ENCODE data around the gene CATSPERZ.
A peak's percentile ranks its signal among the peaks of the same experiment; 100 is the strongest.

CATSPERZ gene

DNA sequence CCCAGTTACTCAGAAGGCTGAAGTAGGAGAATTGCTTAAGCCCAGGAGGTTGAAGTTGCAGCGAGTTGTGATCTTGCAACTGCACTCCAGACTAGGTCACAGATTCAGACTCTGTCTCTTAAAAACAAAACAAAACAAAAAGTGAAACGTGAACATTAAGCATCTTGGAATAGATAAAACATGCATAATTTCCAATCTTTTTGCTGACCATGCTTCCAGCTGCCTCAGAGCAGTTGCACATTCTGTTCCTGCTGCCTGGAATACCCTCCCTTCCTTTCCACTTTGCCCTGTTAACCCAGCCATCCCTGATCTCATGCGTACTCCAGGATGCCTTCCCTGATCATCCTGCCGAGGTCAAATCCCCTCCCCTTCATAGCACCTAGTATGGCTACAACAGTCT lies 39.1 kb downstream of the CATSPERZ start:
- DNase-seq (no peak), ATAC-seq (replicated peaks) (no peak)
- peaks cover 41 to 70% of the 10 kb centered on the region in 2 donors for H3K4me1 Mint-ChIP-seq
- peak overlapping the region; percentile 93 to 99 for H3K4me3 Mint-ChIP-seq
- H3K9me3 Mint-ChIP-seq: no peaks in the 10 kb centered on the region
- no peaks in the 10 kb centered on the region for H3K27me3 Mint-ChIP-seq
- H3K27ac Mint-ChIP-seq: peak overlapping the region; percentile 97
- peaks cover 35 to 40% of the 10 kb centered on the region in 2 donors for H3K36me3 Mint-ChIP-seq

DNA sequence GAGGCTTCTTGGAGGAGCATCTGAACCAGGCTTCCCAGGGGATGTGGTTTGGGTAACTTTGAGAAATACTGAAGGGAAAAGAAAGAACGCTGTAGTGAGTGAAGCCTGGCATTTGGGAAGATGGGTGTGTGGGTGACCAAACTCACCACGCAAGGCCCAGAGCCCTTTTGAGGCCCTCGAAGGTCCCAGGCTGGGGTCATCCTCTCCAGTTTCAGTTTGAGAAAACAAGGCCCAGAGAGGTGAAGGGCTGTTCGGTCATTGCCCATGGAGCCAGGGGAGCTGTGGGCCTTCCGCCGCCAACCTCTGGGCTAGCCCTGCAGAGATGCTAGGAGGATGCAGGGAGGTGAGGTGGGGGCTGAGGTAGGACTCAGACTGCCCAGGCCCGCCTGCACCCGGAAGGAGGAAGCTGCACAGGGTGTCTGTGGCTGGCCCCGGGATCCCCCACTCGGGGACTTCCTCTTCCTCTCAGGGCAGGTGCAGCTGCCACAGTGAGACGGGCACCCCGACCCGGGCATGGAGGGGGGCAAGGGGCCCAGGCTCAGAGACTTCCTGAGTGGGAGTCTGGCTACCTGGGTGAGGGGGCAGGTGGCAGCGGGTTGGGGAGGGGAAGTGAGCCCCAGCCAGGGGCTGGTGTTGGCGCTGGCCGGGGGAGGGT lies 39.7 kb downstream of the CATSPERZ start, which contains the start of gene CCDC88B:
Gene CCDC88B, plus strand, starts transcription at position 451 of the 655 bp plus-strand sequence. Its CDS starts 63 bp downstream, at position 514.
- Mint-ChIP-seq H3K36me3 (peaks cover 37 to 44% of the 10 kb centered on the region in 2 donors), H3K4me3 (peak within 1 kb of the TSS; percentile 93 to 99), H3K27me3 (no peaks in the 10 kb centered on the region), H3K27ac (peak within 1 kb of the TSS; percentile 97), H3K4me1 (peaks cover 39 to 73% of the 10 kb centered on the region in 2 donors), H3K9me3 (no peaks in the 10 kb centered on the region)
- DNase-seq: peak; percentile 88
- ATAC-seq (replicated peaks): peak; percentile 84 to 86

DNA sequence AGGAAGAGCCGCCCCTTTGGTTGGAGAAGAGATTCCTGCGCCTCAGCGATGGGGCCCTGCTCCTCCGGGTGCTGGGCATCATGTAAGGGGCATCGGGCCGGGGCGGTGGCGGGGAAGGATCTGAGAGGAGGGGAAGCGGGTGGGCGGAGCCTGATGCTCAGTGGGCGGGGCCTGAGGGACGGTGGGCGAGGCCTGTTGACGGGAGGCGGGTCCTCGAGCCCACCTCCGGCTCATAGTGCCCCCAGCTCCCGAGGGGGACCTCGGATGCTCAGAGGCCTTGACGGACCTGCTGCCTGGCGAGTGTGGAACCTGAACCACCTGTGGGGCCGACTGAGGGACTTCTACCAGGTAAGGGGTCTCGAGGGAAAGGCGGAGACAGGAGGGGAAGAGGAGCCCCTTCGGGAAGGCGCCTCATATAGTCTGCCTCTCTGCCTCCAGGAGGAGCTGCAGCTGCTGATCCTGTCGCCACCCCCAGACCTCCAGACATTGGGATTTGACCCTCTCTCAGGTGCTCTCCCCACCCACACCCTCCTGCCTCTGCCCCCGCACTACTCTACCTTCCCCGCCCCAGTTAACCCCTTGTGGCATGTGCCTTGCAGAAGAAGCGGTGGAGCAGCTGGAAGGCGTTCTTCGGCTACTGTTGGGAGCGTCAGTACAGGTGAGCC lies 40.6 kb downstream of the CATSPERZ start:
- H3K9me3 Mint-ChIP-seq: no peaks in the 10 kb centered on the region

DNA sequence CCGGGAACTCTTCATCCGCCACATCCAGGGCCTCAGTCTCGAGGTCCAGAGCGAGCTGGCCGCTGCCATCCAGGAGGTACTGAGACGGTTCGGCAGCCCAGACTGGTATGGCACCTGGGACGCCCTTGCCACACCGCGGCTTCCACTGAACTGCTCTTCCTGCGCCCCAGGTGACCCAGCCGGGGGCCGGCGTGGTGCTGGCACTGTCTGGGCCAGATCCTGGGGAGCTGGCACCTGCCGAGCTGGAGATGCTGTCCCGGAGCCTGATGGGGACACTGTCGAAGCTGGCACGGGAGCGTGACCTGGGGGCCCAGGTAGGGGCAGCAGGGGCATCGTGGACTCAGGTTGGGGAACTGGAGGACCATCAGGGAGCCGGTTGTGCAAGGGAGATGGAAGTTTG lies 41.3 kb downstream of the CATSPERZ start:
- Mint-ChIP-seq H3K4me3 (peak overlapping the region; percentile 93 to 99), H3K36me3 (peaks cover 49 to 53% of the 10 kb centered on the region in 2 donors), H3K27ac (peak overlapping the region; percentile 9), H3K27me3 (no peaks in the 10 kb centered on the region), H3K4me1 (peaks cover 39 to 72% of the 10 kb centered on the region in 2 donors), H3K9me3 (no peaks in the 10 kb centered on the region)
- DNase-seq (no peak), ATAC-seq (replicated peaks) (no peak)

More for the DNA sequence above, 40.6 kb downstream of the CATSPERZ start:
- Mint-ChIP-seq H3K36me3 (peaks cover 44 to 50% of the 10 kb centered on the region in 2 donors), H3K4me3 (peak overlapping the region; percentile 93 to 99), H3K27me3 (no peaks in the 10 kb centered on the region), H3K27ac (peak overlapping the region; percentile 97), H3K4me1 (peaks cover 37 to 73% of the 10 kb centered on the region in 2 donors)
- ATAC-seq (replicated peaks) (peak; percentile 61 to 65), DNase-seq (peak; percentile 74)

DNA sequence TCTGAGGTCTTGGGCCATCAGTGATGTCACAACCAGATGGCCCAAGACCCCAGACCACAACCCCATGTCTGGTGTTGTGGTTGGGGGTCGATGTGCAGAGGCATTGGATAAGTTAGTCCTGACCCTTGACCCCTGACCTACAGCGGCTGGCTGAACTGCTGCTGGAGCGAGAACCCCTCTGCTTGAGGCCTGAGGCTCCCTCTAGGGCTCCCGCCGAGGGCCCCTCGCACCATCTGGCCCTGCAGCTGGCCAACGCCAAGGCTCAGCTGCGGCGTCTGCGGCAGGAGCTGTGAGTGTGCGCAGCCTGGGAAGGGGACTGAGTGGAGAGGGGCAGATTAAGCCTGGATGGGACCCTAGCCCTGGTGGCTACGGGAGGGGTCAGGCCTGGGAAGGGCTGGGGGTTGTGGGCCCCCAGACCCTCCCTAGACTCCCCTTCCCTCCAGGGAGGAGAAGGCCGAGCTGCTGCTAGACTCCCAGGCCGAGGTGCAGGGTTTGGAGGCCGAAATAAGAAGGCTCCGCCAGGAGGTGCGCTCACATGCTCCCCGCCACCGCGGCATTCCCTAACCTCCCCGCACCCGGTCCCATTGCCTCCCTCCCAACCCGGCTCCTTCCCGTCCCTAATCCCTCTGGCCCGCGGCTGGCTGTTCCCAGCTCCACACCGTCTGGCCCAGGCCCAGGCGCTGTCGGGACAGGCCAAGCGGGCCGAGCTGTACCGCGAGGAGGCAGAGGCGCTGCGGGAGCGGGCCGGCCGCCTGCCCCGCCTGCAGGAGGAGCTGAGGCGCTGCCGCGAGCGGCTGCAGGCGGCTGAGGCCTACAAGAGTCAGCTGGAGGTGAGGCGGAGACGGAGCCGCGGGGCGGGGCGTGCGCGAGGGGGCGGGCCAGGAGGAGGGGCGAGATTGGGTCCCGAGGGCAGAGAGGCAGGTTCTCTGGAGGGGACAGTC lies 42.0 kb downstream of the CATSPERZ start:
- peak; percentile 81 for DNase-seq
- Mint-ChIP-seq H3K27ac (peak overlapping the region; percentile 66), H3K27me3 (no peaks in the 10 kb centered on the region), H3K4me1 (peaks cover 40 to 69% of the 10 kb centered on the region in 2 donors), H3K4me3 (peak overlapping the region; percentile 93 to 99), H3K9me3 (no peaks in the 10 kb centered on the region), H3K36me3 (peaks cover 54 to 56% of the 10 kb centered on the region in 2 donors)
- ATAC-seq (replicated peaks): peak; percentile 60 to 63

DNA sequence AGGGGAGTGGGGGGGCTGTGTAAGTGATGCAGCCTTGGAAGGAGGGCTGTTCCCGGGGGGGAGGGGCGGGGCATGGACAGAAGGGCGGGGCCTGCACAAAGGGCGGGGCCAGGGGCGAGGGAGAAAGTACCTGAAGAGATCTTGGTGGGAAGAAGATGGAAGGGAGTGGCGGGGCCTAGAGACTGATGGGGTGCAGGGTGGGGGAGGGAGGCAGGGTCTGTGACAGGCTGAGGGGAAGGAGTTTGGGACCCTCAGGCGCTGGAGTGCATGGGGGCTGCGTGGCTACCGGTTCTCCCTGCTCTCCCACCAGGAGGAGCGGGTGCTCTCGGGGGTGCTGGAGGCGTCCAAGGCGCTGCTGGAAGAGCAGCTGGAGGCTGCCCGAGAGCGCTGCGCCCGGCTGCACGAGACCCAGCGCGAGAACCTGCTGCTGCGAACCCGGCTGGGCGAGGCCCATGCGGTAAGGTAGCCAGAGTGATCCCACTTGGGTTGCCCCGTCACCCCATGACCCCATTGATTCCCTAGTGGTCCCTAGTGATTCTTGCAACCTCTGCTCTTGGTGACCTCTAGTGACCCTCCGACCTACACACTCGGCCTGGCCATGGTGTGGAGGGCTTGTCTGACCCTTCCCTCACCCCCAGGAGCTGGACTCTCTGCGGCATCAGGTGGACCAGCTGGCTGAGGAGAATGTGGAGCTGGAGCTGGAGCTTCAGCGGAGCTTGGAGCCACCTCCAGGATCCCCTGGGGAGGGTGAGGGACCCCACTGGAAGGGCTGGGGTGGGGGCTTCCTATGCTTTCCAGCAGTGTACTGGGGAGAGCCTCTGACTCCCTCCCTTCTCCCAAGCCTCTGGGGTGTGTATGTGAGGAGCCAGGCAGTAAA lies 42.9 kb downstream of the CATSPERZ start:
- H3K4me1 Mint-ChIP-seq: peaks cover 42 to 69% of the 10 kb centered on the region in 2 donors
- no peak overlapping the region for H3K27ac Mint-ChIP-seq
- no peaks in the 10 kb centered on the region for H3K27me3 Mint-ChIP-seq
- peak overlapping the region; percentile 48 to 70 for H3K4me3 Mint-ChIP-seq
- ATAC-seq (replicated peaks): no peak
- H3K9me3 Mint-ChIP-seq: no peaks in the 10 kb centered on the region
- no peak for DNase-seq
- peaks cover 54 to 59% of the 10 kb centered on the region in 2 donors for H3K36me3 Mint-ChIP-seq

DNA sequence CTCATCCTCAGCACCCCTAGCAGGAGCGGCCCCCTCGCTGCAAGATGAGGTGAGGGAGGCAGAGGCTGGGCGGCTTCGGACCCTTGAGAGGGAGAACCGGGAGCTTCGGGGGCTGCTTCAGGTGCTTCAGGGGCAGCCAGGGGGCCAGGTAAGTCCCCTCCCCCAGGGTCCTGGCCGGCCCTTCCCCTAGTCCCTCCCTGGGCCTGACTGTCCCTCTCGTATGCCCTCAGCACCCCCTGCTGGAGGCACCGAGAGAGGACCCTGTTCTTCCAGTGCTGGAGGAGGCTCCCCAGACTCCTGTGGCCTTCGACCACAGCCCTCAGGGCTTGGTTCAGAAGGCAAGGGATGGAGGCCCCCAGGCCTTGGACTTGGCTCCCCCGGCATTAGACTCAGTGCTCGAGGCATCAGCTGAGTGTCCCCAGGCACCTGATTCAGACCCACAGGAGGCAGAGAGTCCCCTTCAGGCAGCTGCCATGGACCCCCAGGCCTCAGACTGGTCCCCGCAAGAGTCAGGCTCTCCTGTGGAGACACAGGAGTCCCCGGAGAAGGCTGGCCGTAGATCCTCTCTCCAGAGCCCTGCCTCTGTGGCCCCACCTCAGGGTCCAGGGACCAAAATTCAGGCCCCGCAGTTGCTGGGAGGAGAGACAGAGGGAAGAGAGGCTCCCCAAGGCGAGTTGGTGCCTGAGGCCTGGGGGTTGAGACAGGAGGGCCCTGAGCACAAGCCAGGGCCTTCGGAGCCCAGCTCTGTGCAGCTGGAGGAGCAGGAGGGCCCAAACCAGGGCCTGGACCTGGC lies 43.8 kb downstream of the CATSPERZ start:
- H3K27me3 Mint-ChIP-seq: no peaks in the 10 kb centered on the region
- peaks cover 42 to 66% of the 10 kb centered on the region in 2 donors for H3K4me1 Mint-ChIP-seq
- H3K36me3 Mint-ChIP-seq: peaks cover 57 to 63% of the 10 kb centered on the region in 2 donors
- no peak for DNase-seq
- H3K4me3 Mint-ChIP-seq: no peak overlapping the region
- no peaks in the 10 kb centered on the region for H3K9me3 Mint-ChIP-seq
- ATAC-seq (replicated peaks): no peak
- no peak overlapping the region for H3K27ac Mint-ChIP-seq

DNA sequence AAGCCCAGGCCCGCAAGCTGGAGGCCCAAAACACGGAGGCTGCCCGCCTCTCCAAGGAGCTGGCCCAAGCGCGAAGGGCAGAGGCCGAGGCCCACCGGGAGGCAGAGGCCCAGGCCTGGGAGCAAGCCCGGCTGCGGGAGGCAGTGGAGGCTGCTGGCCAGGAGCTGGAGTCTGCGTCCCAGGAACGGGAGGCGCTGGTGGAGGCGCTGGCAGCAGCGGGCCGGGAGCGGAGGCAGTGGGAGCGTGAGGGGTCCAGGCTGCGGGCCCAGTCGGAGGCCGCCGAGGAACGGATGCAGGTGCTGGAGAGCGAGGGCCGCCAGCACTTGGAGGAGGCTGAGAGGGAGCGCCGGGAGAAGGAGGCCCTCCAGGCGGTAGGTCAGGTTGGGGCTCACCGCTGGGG lies 44.6 kb downstream of the CATSPERZ start:
- Mint-ChIP-seq H3K4me1 (peaks cover 37 to 58% of the 10 kb centered on the region in 2 donors), H3K27ac (no peak overlapping the region), H3K36me3 (peaks cover 58 to 66% of the 10 kb centered on the region in 2 donors), H3K27me3 (no peaks in the 10 kb centered on the region), H3K9me3 (no peaks in the 10 kb centered on the region), H3K4me3 (no peak overlapping the region)
- DNase-seq (no peak), ATAC-seq (replicated peaks) (no peak)

DNA sequence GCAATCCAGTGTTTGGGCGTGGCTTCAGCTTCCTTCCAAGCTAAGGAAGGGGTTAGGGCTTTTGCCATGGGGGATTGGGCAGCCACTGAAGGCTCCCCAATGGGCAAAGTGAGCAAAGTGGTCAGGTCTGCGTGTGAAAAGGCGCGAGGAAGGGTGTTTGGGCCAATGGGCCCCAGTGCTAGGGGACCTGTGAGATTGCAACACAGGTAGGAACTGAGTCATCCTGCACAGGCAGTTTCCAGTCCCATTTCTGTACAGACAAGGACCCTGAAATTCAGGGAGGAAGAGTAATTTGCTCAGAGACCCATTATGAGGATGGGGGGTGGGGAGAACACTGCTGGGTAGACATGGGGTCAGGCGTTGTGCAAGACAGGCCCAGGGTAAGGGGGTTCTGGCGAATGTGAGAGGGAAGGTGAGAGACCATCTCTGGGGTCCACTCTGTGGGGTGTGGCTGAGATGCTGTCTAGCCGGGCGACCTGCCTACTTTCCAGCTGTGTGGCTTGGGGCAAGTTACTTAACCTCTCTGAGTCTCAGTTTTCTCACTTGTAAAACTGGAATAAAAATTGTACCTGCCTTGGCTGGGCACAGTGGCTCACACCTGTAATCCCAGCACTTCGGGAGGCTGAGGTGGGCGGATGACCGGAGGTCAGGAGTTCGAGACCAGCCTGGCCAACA lies 47.2 kb downstream of the CATSPERZ start:
- H3K36me3 Mint-ChIP-seq: peaks cover 58 to 63% of the 10 kb centered on the region in 2 donors
- no peaks in the 10 kb centered on the region for H3K9me3 Mint-ChIP-seq
- DNase-seq (no peak), ATAC-seq (replicated peaks) (no peak)
- no peak overlapping the region for H3K4me3 Mint-ChIP-seq
- H3K27ac Mint-ChIP-seq: peak overlapping the region; percentile 88
- H3K27me3 Mint-ChIP-seq: no peaks in the 10 kb centered on the region
- peaks cover 22 to 48% of the 10 kb centered on the region in 2 donors for H3K4me1 Mint-ChIP-seq

DNA sequence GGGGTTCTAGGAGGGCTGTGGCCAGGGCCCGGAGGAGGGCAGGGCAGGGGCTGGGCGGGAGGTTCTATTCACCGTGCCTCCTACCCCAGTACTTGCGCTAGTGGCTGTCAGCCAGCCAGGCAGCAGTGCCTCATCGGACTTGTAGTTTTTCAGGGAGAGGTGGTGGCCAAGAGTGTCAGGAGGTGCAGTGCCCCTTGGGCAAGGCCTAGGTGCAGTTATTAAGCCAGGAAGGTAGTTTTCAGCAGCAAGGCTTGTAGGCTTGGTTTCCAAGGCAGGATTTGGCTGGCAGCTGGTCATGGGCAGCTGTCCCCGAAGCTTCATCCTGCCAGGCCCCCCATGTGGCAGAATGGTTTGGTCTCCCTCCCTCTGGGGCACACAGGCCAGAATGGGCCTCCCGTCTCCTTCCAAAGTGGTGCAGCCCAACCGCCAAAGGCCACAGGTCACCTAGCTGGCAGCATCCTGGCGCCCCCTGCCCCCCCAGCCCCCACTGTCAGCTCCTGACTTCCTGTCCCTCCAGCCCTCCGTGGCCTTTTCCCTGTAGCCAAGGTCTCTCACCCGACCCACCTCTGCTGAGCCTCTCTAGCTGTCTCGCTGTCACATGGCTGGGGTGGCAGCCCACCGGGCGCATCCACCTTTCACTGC lies 48.3 kb downstream of the CATSPERZ start:
- Mint-ChIP-seq H3K9me3 (no peaks in the 10 kb centered on the region), H3K36me3 (peaks cover 56 to 60% of the 10 kb centered on the region in 2 donors), H3K27ac (no peak overlapping the region), H3K27me3 (no peaks in the 10 kb centered on the region), H3K4me3 (no peak overlapping the region), H3K4me1 (peaks cover 16 to 36% of the 10 kb centered on the region in 2 donors)
- no peak for DNase-seq
- no peak for ATAC-seq (replicated peaks)

DNA sequence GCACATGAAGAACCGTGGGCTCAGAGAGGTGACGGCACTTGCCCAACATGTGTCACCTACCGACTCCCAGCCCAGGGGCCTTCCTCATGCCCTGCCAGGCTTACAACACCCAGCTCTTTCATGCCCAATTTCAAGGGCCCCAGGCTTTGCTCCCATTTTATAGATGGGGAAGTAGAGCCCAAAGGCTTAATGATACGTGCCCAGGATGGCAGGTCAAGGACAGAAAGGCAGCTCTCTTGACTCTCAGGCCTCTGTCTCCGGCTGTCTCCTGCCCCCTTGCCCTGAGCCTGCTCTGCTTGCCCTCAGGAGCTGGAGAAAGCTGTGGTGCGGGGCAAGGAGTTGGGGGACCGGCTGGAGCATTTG lies 48.8 kb downstream of the CATSPERZ start:
- H3K9me3 Mint-ChIP-seq: no peaks in the 10 kb centered on the region
- peaks cover 56 to 59% of the 10 kb centered on the region in 2 donors for H3K36me3 Mint-ChIP-seq
- peaks cover 16 to 36% of the 10 kb centered on the region in 2 donors for H3K4me1 Mint-ChIP-seq
- DNase-seq: no peak
- H3K4me3 Mint-ChIP-seq: no peak overlapping the region
- H3K27me3 Mint-ChIP-seq: no peaks in the 10 kb centered on the region
- ATAC-seq (replicated peaks): no peak
- H3K27ac Mint-ChIP-seq: no peak overlapping the region

DNA sequence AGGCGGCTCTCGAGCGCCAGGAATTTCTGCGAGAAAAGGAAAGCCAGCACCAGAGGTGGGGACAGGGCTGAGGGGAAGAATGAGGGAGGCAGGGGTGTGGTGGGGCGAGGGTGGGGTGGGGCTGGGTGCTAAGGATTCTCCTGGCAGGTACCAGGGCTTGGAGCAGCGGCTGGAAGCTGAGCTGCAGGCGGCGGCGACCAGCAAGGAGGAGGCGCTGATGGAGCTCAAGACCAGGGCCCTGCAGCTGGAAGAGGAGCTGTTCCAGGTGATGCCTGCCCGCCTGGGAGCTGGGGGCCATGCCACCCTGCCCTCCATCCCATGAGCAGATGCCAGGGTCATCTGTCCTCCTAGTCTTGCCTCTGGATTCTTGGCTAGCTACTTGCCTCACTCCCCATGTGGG lies 49.2 kb downstream of the CATSPERZ start:
- ATAC-seq (replicated peaks) (no peak), DNase-seq (no peak)
- Mint-ChIP-seq H3K4me1 (peaks cover 18 to 37% of the 10 kb centered on the region in 2 donors), H3K4me3 (no peak overlapping the region), H3K9me3 (no peaks in the 10 kb centered on the region), H3K36me3 (peaks cover 53 to 57% of the 10 kb centered on the region in 2 donors), H3K27ac (no peak overlapping the region), H3K27me3 (no peaks in the 10 kb centered on the region)

Data from stimulated activated naive B cell treated with anti-CD40 and anti-IgM and Interleukin-4, amounts not matched to agents 10 μg/mL and 1 μg/mL and 100 μg/mL, for 72 hours (primary cell).